HG03064 (cell line): ENCODE results near the gene SMPDL3B.

ENCODE experiments used
- ATAC-seq: cut with Tn5 transposase; IDR thresholded peaks from one replicate; pipeline ENCODE4 v1.9.1; 2021; ENCODE audit warnings: low read depth; ENCODE audit not compliant: unreplicated experiment

The SMPDL3B gene, protein sequence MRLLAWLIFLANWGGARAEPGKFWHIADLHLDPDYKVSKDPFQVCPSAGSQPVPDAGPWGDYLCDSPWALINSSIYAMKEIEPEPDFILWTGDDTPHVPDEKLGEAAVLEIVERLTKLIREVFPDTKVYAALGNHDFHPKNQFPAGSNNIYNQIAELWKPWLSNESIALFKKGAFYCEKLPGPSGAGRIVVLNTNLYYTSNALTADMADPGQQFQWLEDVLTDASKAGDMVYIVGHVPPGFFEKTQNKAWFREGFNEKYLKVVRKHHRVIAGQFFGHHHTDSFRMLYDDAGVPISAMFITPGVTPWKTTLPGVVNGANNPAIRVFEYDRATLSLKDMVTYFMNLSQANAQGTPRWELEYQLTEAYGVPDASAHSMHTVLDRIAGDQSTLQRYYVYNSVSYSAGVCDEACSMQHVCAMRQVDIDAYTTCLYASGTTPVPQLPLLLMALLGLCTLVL

DNA sequence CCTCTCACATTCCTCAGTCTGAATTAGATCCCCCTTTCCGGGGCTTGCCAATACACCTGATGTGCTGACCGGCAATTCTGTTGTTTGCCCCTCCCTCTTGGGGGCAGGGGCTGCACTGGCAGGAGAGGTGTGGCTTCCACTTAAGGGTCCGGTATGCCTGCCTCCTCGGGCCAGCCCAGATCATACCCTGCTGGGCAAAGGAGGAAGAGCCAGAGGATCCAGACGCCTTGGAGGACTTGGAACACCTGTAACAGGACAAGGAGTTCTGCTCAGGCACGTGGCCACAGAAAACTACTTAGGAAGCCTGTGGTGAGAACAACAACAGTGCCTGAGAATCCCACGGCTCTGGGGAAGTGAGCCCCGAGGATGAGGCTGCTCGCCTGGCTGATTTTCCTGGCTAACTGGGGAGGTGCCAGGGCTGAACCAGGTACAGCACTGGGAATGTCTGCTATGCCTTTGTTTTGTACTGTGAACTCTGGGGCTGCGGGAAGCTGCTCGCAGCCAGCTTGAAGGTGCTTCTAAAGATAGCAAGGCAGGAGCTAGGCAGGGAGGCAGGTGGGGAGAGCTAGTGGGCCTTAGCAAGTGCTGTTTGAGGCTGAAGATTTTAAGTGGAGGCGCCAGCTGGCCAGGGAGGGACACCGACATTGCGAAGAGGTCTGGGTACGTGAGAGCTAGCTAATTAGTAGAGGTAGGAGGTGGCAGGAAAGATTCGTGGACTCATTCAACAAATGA is at the start of gene SMPDL3B:
Gene SMPDL3B (plus strand): TSS at position 183 of the 732 bp plus-strand sequence. CDS start 184 bp downstream, at position 367.
- ATAC-seq: no peak

DNA sequence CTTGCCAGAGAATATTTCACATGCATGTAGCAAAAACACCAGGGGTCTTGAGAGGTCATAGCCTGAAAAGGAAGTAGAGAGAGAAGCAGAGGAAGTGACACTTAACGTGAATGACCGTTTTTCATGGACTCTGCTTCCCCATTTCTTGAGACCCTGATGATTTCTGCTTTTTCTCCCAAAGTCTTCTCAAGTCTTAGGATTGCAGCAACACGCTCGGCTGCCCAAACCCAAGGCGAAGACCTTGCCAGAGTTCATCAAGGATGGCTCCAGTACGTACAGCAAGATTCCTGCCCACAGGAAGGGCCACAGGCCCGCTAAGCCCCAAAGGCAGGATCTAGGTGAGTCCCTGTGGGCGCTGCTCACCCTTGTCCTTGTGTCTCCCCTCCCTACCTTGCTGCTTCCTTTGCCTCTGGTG is 49.7 kb upstream of the SMPDL3B start:
- ATAC-seq: no peak

DNA sequence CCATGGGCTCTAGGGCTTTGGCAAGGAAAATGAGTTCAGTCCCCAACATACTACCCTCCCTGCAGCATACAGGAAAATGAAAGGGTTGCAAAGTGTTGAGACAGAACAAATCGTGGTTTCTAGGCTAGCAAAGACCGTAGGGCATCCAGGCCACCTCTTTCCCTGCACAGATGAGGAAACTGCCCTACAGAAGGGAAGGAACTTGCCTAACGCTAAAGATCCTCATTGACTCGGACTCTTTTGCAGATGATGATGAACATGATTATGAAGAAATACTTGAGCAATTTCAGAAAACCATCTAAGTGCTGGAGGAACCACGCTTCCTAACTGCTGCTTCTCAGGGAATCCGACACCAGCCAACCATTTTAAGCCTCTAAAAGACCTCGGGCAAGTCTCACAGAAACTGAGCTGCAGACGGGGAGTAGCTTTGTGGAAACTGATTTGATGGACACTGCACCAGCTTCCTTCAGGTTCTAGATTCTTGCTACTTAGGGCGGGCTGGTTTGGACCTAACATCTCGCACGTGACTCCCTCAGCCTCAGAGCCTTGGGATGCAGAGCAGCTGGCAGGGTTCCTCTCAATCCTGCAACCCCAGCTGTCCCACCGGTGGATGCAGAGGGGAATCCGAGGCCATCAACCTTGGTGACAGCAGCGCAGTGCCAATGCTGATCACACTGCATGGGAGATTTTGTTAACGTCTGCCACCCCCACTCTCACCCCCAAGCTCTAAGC is 49.0 kb upstream of the SMPDL3B start:
- no peak for ATAC-seq

DNA sequence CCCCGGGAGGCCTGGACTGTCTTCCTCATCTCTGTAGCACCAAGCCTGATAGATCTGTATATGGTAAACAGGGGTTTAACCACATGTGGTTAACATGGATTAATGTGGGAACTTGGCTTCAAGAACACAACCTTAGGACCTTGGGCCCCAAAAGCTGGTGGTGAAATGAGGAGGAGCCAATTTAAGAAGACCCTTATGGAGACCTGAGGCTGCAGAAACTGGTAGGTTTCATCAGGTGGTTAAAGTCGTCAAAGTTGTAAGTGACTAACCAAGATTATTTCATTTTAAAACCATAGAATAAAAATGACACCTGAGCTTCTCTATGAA is 48.5 kb upstream of the SMPDL3B start:
- no peak for ATAC-seq

DNA sequence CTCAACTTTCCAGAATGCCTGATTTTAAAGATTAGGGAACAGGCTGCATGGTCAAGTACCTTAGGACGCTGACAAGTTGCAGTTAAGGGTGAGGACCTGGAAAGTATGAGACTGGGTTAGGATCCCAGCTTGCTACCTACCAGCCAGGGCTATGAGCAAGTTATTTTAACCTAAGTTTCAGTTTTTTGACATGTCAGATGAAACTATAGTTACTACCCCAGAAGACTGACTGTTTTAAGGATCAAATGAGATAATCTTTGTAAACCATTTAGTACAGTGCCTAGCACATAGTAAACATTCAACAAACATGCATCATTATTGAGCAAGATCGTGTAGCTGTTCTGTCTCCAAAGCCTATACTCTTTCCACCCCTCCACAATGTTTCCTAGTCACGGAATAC is 48.1 kb upstream of the SMPDL3B start:
- no peak for ATAC-seq

DNA sequence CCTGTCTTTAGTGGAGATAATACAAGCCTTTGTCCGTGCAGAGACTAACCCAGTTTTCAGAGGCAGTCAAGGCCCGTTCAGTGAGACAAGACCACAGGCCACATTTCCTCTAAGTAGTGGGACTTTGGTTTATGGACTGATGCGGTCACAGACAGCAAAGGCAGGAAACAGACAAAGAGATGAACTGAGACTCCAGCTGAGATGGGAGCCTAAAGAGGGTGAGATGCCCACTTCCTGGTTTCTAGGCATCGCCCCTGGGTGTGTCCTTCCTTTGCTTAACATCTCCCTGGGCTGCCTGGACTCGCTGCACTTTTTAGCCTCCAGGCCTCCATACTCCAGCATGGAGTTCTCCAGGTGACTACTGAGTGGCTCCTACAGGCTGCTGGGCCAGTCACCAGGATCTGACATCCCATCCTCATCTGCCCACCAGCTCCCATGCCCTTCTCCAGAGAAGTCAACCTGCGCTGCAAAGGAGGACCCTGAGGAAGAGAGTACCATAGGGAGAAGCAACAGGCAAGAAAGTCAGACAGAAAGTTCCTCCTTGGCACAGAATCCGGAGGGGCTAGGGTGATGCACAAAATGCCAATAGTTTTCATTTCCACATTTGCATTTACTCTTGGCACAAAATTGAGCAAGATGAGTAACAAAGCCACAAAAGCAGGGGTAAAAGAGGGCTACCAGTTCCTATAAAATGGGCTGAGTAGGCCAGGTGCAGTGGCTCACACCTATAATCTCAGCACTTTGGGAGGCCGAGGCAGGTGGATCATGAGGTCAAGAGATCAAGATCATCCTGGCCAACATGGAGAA is 47.4 kb upstream of the SMPDL3B start:
- ATAC-seq: no peak

DNA sequence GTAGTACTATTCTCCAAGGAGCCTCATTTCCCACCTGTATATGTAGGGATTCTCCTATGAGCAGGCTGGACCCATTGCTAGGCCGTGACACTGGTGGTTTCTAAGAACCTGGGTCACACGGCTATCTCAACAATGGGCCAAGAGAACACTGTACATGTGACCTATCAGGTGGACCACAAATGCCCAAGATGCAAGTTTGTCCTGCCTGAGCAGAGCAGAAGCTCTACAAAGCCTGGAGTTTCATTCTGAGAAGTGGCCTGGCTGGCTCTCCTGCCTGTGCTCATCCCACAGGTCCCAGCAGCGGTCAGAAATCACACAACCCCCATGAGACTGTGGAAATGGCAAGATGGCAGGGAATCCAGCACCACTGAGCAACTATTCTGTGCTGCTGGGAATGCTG is 45.3 kb upstream of the SMPDL3B start:
- ATAC-seq: no peak

DNA sequence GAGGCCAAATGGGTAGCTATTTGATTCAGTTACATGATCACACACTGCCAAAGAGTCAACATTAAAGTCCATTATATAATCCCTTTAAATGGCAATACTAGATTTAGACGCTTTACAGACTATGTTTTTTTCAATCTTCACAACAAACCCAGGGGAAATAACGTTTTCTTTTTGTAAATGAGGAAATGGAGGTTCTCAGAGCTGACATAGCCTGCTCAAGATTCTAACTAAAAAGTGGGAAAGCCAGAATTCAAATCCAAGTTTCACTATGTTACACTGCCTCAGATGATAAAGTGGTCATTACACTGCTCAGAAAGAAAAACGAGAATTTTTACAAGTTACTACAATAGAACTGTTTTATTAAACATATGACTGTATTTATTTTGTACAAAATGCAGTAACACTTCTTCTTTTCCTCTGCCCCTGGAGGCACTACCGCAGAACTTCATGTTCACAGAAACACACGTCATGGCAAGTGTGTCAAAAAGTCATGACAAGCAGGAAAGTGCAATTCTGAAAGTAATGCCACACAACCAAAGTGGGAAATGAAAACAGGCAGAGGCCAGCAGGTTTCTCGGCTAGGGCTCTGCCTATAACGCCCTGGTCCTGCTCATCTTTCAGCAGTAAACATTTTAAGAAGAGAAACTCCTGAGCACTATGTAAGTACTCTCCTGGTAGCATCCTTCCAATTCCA is 43.5 kb upstream of the SMPDL3B start:
- no peak for ATAC-seq

DNA sequence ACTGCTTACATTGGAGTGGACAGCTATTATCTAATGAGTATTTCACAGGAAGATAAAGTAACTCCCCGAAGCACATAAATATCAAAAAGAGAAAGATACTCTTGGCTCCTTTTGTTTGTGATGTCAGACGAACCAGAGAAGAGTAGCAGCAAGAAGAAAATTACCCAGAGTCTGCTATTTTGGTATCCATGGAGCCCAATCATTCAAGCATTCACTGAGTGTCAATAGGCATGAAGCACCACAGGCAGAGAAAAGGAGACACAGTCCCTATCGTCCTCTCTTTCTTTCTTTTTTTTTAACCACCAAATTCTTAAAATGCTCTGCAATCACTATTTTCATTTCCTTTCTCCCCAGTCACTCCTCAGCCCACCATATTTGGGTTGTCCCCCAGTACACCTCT is 40.3 kb upstream of the SMPDL3B start:
- no peak for ATAC-seq

DNA sequence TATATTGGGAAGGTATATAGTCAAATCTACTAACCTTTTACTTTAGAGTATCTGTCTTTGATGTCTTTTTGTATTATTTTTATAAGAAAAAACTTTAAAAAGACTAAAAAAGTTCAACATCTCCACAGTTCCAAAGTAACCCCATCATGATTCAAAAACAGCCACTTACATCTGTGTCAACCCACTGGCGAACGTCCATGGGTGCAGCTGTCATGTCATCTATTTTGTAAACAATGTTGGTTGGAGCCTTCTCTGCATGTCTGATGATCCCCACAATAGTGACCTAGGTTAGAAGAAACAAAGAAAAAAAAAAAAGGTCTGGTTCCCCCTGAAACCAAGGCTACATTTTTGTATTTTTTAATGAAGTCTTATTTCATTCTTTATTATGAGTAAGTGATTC is 28.0 kb upstream of the SMPDL3B start:
- ATAC-seq: no peak

DNA sequence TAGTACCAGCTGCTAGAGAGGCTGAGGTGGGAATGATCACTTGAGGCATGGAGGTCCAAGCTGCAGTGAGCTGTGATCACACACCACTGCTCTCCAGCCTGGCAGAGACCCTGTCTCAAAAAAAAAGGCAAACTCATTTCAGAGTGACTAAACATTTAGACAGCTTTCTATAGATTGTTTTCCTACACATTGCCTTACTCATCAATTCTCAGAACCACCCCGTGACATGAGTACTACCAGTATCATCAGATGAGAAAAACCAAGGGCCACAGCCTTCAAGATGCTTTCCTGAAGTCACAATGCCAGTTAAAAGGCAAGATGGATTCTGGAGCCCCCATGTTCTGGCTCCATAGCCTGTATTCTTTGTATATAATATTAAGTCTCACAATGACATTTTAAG is 22.4 kb upstream of the SMPDL3B start:
- ATAC-seq: no peak

DNA sequence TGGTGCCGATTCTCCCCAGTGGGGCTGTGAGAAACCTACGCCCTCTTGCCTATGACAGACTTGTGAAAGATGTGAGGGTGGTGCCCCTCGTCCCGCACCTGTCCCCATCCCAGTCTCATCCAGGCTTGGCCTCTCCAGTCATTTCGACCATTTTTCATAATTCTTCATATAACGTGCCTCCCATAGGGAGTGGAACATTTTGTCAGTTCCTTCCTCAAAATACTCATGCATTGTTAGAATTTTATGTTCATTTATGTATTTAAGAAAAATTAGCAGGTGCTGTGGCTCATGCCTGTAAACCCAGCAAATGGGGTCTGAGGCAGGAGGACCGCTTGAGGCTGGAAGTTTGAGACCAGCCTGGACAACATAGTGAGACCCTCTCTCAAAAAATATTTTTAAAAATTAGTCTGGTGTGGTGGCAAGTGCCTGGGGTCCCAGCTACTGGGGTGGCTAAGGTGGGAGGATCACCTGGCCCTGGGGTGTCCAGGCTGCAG is 19.7 kb upstream of the SMPDL3B start:
- ATAC-seq: no peak

DNA sequence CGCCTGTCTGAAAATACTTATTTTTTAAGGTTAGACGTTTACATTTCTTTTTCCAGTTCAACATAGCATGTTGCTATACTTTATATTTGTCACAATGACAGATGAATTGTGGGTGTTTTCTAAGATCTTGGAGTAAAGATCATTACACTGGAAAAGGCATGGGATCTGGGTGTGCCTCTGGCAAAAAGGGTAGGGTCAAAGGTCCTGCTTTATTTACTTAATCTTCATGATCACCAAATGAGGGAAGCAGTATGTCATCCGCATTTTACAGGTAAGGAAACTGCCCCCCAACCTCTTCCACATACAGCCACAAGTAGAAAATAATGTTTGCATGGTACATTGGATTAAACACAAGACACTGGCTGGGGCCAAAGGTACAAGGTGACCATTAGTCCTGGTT is 12.5 kb upstream of the SMPDL3B start:
- ATAC-seq: no peak

DNA sequence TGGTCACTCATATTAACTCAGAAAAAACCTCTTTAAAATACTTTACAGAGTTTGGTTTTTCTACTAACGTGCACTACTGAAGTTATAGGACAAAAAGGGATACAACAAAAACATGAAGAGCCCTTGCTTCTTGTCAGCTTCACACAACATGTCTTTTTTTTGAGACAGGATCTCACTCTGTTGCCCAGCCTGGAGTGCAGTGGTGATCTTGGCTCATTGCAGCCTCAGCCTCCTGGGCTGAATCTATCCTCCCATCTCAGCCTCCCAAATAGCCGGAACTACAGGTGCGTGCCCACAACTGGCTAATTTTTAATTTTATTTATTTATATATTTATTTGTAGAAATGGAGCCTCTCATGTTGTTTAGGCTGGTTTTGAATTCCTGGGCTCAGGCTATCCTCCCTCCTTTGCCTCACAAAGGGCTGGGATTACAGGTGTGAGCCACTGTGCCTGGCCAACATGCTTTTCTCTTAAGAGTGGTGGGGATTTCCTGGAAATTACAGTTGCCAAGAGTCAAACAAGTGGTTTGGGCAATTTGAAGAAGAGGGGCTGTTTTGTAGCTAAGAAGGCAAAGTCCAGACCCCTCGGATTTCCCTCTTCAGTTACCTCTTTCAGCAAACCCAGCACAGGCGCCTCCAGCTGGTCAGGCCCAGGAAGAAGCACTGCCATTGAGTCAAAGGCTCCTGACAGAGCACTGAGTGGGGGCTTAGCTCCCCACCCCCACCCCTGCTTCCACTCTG is 6.4 kb upstream of the SMPDL3B start:
- ATAC-seq: no peak

DNA sequence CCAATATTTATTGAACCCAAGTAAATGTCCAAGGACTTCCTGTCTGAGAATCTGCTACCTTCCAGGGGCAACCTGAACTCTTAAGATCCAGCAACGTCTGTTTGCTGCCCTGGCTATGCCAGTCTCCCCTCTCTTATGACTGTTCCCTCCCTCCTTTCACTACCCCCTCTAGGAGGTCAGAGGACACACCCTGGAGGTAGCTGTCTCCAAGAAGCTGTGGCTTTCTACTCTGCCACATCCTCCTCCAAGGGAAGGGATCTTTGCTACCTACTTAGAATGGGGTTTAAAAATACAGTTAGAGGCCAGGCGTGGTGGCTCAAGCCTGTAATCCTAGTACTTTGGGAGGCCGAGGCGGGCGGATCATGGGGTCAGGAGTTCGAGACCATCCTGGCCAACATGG is 3.6 kb upstream of the SMPDL3B start:
- no peak for ATAC-seq

DNA sequence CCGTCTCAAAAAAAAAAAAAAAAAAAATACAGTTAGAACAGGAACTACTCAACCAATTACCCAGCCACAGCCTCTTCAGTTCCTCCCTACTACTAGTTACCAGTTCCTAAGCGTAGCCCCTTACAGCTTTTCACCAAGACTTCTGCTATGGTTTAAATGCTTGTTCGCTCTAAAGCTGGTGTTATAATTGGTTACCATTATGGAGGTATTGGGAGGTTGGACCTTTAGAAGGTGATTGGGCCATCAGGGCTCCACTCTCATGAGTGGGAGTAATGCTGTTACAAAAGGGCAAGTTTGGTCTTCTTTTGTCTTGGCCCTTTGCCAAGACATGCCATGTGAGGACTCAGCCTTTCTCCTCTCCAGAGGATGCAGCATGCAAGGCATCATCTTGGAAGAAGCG is 3.0 kb upstream of the SMPDL3B start:
- no peak for ATAC-seq

DNA sequence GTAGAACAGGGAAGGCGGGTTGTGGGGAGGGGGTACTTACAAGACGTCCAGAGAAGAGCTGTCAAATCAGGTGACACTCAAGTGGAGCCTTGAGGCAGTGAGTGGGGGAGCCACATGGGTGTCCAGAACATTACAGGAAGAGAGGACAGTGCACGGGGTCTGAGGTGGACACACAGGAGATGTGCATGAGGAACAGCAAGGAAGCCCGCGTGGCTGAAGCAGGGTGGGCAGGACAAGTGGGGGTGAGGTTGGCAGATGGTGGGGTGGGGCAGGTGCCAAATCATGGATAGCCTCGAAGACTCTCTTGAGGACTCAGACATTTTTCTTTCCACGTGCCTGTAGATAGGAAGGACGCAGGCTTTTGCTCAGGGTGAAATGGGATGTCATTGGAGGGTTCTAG is 921 bp downstream of the SMPDL3B start:
- no peak for ATAC-seq

DNA sequence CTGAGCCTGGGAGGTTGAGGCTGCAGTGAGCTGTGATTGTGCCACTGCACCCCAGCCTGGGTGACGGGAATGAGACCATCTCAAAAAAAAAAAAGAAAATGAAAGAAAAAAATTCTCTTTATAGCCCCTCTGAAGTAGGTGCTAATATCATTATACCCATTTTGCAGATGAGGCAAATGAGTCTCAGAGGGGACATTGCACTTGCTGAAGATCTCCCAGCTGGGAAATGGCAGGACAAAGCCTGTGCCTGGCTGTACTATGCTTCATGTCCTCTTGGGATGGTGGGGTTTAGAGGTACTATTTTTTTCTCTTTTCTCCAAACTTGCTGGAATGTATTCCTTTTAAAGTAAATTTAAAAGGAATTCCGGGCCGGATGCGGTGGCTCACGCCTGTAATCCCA is 1.6 kb downstream of the SMPDL3B start:
- ATAC-seq: no peak

DNA sequence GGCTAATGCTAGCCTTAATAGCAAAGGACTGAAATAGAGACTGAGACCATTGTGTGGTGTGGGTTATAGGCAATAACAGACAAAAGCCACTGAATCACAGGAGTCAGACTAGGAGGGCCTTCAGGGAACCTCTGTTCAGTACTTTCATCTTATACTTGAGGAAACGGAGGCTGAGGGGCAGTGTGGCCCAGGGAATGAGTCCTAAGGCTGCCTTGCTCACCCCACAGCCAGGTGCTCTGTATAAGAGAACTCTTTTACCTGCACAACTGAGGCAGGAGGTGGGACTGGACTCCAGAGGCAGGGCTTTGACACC is 2.7 kb downstream of the SMPDL3B start:
- no peak for ATAC-seq
